Fibroblast of skin of right quadriceps (primary cell): ENCODE data around the gene TNK2.
"Not testable (repeated sequence)": the region's sequence is repeated elsewhere in the genome, so short reads cannot be mapped to it uniquely, and the experiment has no call there.

Experiments
- DNase-seq: peaks from one replicate; pipeline ENCODE4 v3.0.0-alpha.2; 2013

TNK2 gene

DNA sequence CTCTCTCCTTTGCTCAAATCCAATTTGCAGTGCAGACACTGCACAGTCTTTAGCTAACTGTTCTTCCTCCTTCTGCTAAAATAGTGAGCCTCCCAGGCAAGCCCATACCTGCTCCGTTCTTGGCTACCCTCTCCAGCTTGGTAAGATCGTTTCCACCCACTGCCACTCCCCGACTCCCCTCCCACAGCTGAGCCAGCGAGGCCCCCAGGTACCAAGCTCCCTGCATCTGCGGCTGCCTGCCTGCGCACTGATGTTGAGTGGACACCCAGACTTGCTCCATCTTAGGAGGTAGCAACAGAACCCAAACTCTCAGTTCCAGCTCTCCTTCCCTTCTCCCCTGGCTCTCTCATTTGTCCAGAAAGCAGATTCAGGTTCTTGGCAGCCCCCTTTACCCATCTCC is 7.9 kb upstream of the TNK2 start:
- no peak for DNase-seq

- DNase-seq: peak; percentile 96
These were observed 6.5 kb upstream of the TNK2 start for GRCh38 chr3:195914648-195915473.

GRCh38 chr3:195914146-195914545 is 5.8 kb upstream of the TNK2 start:
- DNase-seq: not testable (repeated sequence)

DNA sequence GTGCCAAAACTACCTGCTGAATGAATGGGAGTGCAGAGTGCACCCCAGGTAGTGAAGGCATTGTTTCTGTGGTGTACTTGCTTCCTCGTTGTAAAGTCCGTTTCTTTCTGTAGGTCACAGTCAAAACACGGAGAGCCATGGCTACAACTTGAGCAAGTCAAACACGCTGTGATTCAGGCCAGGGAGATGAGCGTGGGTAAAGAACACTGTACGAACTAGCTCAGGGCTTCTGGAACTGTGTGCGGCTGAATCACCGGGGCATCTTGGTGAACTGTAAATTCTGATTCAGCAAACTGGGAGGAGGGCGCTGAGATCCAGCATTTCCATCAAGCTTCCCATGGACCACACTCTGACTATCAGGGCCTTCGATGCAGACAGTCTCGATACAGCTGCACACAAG is 5.0 kb upstream of the TNK2 start:
- DNase-seq: no peak

DNA sequence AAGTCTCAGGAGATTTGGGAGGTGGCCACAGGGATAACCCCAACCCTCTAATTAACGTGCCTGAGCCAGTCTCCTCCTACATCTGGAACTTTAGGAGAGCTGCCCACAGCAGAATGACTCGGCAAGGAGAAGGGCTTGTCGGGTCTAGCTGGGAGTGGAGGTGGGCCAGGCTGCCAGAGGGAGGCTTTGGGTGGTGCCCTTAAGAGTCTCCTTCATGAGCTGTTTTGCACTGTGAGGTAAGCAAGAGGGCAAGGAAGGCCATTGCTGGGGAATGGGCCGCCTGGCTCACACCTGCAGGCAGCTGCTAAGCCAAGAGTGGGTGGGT is 3.6 kb upstream of the TNK2 start:
- no peak for DNase-seq

DNA sequence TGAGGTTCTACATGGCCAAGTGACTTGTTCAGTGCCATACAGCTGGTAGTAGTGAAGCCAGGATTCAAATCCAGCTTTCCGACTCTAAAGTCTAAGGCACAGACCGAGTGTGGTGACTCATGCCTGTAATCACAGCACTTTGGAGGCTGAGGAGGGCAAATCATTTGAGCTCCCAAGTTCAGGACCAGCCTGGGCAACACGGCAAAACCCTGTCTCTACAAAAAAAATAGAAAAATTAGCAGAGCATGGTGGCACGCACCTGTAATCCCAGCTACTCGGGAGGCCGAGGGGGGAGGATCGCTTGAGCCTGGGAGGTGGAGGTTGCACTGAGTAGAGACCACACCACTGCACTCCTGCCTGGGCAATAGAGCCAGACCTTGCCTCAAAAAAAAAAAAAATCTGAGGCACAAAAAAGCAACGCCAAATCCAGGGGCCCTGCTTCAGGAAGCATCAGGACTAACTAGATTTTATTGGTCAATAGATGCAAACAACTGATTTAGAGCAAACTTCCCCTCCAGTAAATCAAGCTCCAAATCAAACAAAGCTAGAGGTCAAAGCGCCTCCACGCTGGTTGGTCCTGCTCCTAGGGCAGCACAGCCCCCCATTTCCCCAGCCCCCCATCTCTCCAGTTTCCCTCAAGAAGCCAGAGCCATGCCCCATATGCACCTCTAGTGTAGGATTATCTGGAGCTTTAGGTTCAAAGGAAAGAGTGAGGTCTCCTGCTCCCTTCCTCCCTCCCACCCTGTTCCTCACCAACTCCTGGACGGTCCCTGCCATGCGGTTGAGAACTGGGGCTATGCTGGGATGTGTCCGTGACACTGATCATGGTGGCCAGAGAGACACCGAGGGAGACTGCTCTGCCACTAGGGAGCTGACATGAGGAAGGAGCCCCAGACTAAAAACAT is 2.9 kb upstream of the TNK2 start:
- DNase-seq: no peak

DNA sequence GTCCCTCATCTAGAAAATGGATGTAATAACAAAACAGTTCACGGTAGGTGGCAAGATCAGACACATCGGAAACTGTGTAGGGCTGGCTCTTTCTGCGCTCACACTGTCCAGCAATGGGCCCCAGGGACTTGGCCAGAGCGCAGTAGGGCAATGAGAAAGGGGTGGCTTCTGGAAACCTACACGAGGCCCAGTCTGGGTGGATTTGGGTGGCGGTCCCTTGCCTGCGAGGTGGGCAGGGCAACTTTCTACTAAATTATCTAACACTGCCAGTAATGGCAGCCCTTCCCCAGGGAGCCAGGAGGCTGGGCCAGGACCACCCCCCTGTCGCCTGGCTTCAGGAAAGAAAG is 2.1 kb upstream of the TNK2 start:
- DNase-seq: no peak

DNA sequence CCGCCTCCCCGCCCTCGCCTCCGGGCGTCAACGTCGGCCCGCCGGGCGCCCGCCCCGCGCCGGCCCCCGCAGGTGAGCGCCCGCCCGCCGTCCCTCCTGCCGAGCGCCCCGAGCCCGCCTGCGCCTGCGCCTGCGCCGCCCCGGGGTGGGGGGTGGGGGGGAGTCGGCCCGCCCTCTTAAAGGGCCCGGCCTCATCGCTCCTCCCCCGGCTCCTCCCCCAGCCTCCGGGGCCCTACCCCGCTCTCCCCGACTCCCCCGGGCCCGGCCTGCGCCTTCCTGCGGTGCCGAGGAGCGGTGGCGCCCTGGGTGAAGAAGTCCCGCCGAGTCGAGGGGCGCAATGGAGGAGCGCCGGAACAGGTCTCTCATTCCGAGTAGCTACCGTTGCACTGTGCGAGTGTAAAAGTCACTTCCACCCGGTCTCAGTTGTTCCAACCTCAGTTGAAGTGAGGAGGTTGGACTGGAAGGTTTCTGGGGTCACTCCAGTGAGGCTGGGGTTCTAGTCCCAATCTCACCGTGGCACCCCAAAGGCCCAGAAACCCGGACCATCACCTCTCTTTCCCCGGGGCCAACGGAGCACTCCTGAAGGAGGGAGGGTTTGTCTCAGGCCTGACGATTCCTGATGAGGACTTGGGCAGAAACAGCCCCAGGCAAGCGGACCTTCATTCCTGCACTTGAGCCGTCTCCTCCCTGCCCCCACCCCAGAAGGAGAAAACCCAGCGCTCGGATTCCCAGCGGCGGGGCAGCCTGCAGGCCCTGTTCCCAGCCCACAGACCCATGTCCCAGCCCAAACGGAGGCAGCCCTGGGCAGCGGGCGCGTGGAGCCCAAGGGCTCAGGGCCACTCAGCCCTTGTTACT is 1.5 kb upstream of the TNK2 start:
- peak; percentile 82 for DNase-seq

DNA sequence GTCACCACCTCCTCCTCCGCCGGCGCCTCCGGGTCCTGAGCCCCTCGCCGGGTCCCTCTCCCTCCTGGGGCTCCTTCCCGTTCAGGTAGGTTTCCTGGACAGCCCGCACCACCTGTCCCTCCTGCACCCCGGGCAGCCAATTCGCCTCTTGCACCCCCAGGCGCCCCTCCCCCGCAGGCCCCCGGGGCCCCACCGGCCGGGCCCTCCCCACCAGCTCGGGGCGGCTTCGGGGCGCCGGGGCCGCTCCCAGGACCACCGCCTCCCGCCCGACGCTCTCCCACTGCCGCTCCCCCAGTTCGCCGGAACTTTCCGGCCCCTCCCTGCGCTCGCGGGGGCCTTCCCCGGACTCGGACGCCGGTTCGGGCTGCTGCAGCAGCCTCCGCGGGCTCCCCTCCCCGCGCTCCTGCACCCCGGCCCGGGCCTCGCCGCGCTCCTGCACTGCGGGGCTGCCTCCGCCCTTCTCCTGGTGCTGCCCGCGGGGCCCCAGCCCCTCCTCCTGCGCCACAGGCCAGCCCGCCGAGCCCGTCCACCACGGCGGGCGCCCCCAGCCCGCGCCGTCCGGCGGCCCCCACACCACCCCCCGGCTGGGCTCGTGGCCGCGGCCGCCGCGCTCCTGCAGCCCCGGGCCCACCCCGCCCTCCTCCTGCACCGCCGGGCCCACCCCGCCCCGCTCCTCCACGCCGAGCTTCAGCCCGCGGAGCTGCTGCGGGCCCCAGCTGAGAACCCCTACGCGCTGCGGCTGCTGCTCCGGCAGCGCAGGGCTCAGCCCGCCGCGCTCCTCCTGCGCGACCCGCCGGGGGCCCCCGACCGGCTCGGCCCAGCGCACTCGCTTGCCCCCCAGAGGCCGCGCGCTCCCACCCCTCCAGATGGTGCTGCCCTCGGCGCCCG is 587 bp upstream of the TNK2 start:
- no peak for DNase-seq

DNA sequence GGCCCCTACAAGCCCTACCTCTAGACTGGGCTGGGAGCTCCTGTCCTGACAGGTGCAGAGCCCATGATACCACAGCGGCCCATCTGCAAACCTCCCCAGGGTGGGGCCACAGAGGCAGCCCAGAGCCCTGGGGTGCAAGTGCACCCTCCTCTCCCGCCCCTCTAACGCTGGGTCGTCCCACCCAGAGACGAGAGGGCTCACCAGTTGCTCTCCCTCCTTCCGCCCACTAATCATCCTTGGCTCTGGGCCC is 742 bp downstream of the TNK2 start:
- no peak for DNase-seq

DNA sequence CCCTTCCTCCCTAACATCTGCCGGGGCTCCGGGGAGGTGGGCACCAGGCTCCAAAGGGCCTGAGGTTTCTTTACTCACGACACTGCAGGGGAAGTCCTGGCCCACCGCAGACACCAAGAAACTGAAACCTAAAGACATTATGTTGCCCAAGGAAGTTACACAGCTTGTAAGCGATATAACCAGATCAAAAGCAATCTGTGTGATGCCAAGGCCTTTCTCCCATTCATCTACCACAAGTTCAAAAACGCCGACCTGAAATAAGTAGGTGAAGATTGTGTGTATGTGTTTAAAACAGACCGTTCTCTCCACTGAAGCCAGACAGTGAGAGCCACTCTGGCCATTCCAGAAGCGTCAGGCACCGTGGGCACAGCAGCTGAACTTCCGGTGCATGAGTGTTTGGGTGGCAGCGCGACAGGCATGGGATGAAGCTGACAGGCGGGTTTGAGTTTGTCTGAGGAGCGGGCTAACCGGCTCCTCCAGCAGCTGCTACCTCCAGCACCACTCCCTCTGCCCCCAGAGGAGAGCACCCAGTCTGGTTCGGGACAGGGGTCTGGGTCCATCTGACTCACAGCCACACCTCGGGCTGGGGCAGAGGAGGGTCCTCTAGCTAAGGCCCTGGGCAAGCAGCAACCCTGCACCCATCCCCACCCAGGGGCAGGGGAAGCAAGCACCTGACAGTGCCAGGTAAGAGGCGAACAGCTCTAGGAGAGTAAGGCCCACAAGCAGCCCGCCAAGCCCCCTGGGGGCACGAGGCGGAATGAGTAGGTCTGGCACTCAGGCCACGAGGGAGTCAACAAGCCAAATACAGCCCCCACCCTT is 1.3 kb downstream of the TNK2 start:
- DNase-seq: no peak

GRCh38 chr3:195905970-195906864 is 2.1 kb downstream of the TNK2 start:
- DNase-seq: peak; percentile 50

DNA sequence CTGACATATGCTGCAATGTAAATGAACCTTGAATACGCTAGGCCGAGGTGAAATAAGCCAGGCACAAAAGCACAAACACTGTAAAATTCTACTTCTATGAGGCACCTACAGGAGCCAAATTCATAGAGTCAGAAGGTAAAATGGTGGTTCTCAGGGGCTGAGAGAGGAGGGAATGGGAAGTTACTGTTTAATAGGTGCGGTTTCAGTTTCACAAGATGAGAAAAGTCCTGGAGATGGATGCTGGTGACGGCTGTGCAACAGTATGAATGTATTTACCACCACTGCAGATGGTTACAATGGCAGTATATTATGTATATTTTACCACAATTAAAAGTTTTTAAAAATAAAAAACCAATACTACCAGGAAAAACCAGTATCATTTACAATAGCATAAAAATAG is 4.0 kb downstream of the TNK2 start:
- no peak for DNase-seq

DNA sequence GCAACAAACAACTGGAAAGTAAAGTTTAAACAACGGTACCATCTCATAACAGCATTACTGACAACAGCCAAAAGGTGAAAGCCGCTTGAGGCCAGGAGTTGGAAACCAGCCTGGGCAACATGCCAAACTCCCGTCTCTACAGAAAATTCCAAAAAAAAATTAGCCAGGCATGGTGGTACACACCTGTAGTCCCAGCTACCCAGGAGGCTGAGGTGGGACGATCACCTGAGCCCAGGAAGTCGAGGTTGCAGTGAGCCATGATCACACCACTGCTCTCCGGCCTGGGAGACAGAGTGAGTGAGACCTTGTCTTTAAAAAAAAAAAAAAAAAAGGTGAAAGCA is 4.4 kb downstream of the TNK2 start:
- no peak for DNase-seq

- DNase-seq: not testable (repeated sequence)
These were observed 5.7 kb downstream of the TNK2 start for GRCh38 chr3:195902634-195903033.

GRCh38 chr3:195901836-195902585 is 6.3 kb downstream of the TNK2 start:
- DNase-seq: peak; percentile 62

GRCh38 chr3:195900436-195901355 is 7.7 kb downstream of the TNK2 start:
- DNase-seq: no peak

GRCh38 chr3:195899701-195900435 is 8.5 kb downstream of the TNK2 start:
- no peak for DNase-seq
